Tibial nerve (tissue), 4 donors: Measurements from ENCODE around the gene BICDL1.

Experiments
- EP300 ChIP-seq, 2 donors: sonication (generic); formaldehyde crosslinking; IDR thresholded peaks; one replicate each; pipeline ENCODE4 v1.6.1; 2017; ENCODE audit warnings: antibody characterized with exemption in 2 of 2, mild to moderate bottlenecking in 1 of 2
- POLR2A ChIP-seq, 2 donors: fragments of 450-650 bp; IDR thresholded peaks; one replicate each; pipeline ENCODE4 v1.6.1; 2017; ENCODE audit warnings: antibody characterized with exemption in 2 of 2, mild to moderate bottlenecking in 2 of 2, moderate library complexity in 2 of 2
- TF ChIP-seq, protein P1 (sequence below), 5 experiments: fragments of 200-600 bp in 3 of 5; fragments of 450-650 bp in 2 of 5; sonication (generic) in 3 of 5; IDR thresholded peaks; one replicate each; pipeline ENCODE4 v1.5.1; 2016 to 2019; ENCODE audit warnings: antibody characterized with exemption in 5 of 5, mild to moderate bottlenecking in 3 of 5, moderate library complexity in 2 of 5

DNA sequence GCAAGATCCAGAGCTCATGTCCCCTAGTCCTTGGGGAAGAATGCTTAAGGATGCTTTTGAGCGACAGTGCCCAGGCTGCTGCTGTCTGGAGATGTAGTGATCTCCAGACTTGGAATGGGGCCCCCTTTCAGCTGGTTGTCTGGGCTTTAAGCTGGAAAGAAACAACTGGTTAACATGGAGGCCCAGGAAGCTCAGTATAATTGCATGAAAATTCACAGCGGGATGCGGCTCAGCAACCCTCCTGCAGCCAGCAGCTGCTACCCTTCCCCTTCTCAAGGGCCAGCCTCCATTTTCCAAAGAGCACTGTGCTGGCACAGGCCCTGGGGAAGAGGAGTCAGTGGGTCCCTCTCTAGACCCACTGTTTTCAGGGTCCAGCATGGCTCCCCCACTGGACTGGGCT lies 101.2 kb downstream of the BICDL1 start:
- TF ChIP-seq, protein P1, sequence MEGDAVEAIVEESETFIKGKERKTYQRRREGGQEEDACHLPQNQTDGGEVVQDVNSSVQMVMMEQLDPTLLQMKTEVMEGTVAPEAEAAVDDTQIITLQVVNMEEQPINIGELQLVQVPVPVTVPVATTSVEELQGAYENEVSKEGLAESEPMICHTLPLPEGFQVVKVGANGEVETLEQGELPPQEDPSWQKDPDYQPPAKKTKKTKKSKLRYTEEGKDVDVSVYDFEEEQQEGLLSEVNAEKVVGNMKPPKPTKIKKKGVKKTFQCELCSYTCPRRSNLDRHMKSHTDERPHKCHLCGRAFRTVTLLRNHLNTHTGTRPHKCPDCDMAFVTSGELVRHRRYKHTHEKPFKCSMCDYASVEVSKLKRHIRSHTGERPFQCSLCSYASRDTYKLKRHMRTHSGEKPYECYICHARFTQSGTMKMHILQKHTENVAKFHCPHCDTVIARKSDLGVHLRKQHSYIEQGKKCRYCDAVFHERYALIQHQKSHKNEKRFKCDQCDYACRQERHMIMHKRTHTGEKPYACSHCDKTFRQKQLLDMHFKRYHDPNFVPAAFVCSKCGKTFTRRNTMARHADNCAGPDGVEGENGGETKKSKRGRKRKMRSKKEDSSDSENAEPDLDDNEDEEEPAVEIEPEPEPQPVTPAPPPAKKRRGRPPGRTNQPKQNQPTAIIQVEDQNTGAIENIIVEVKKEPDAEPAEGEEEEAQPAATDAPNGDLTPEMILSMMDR (IDR thresholded peaks at IDR 0.05), result no peak
- TF ChIP-seq EP300 (IDR thresholded peaks at IDR 0.05), result no peak
- TF ChIP-seq POLR2A (IDR thresholded peaks at IDR 0.05), result no peak
